Subcutaneous adipose tissue (tissue), 4 donors: ENCODE data around the gene ZNF678. TPM values are rescaled to one million over a fixed set of nuclear protein-coding genes. Genes with fewer than 3 reads are reported as not detected.

ENCODE experiments used
- total RNA-seq, 4 donors: library from RNA; depleted of rRNA; stranded (reverse); fragments of >200 nt; gene quantifications; one replicate each; pipeline ENCODE4 v1.1.0, GENCODE V29; 2016
- TF ChIP-seq, protein P1 (sequence below): fragments of 450-650 bp; IDR thresholded peaks from one replicate; pipeline ENCODE4 v1.5.1; 2016; ENCODE audit warnings: low read depth, mild to moderate bottlenecking, control low read depth, antibody characterized with exemption, moderate library complexity

Gene ZNF678
- total RNA-seq, 4 donors from 2014 or later = 5.4 to 14.0 (median 10.6) TPM

DNA sequence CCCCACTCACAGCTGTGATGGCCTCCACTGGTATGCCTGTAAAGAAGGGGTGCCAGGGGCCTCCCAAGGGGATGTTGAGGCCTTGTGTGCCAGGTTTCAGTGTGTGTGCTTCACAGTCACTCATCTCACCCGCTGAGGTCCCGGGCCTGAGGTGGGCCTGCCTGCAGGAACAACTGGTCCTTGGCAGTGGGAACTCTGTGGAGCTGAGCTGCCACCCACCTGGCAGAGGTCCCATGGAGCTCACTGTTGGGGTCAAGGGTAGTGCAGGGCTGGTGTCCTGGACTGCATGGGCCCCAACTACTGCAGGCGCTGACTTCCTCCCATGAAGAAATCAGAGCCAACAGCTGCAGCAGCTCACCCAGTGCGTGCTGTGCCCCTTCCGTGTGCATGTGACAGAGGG is 17.3 kb upstream of the ZNF678 start:
- TF ChIP-seq, protein P1, sequence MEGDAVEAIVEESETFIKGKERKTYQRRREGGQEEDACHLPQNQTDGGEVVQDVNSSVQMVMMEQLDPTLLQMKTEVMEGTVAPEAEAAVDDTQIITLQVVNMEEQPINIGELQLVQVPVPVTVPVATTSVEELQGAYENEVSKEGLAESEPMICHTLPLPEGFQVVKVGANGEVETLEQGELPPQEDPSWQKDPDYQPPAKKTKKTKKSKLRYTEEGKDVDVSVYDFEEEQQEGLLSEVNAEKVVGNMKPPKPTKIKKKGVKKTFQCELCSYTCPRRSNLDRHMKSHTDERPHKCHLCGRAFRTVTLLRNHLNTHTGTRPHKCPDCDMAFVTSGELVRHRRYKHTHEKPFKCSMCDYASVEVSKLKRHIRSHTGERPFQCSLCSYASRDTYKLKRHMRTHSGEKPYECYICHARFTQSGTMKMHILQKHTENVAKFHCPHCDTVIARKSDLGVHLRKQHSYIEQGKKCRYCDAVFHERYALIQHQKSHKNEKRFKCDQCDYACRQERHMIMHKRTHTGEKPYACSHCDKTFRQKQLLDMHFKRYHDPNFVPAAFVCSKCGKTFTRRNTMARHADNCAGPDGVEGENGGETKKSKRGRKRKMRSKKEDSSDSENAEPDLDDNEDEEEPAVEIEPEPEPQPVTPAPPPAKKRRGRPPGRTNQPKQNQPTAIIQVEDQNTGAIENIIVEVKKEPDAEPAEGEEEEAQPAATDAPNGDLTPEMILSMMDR = no peak

DNA sequence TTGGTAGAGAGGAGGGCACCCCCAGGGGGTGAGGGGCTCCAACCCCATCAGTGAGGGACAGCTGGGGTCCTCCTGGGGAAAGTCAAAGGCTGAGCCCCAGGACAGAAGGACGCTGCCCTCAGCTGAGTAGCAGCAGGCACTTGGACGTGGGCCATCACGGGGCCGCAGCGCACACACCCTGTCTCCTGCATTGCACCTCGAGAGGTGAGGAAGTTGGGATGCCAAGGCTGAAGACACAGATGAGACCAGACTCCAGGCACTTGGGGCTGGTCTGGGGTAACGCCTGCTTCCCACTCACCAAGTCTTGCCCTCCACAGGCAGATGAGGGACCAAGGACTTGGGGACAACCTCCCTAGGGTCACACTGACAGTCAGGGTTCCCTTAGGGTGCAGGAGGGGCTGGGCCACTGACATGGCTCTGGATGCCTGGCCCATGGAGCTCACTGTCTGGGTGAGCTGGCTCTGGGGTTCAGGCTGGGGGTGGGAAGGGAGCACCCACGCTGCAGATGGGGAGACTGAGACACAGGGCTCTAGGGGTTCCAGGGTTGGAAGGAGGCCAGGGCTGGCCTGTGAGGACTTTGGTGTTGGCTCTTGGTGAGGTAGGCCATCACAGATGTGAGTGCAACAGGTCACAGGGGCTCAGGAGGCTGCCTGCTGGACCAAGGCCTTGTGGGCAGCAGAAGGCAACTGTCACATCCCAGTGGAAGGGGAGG is 16.6 kb upstream of the ZNF678 start:
- TF ChIP-seq, protein P1 = no peak

DNA sequence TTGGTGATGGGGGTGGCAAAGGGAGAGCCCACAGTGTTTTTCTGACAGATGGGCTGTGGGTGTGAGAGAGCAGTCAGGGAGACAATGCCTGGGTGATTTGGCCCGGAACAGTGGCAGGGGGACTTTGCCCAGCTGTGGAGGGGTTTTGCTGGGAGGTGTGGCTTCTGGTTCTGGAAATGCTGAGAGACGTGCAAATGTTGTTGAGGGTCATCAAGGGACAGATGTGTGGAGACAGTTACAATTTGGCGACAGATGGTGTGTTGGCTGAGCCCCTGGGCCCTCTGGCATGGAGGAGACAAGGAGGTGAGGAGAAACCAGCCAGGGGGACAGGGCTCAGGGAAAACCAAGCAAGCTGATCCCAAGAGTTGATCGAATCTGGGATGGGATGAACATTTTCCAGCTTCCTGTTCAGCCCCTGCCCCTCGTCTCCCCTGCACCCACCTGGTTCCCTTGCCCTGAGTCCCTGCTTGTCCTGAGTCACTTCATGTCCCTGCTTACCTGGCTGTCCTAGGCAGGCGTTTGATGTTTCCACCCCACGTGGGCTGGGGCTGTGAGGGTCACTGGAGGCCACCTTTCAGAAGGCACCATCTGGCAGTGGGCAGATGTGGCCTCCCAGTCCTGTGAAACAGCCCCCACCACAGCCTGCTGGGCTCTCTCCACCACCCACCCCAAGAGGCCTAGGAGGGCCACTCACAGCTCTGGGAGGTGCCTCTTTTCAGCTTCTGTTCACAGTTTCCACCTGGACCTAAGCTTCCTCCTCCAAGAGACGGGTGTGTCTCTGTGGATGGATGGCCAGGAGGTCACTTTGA is 15.8 kb upstream of the ZNF678 start:
- TF ChIP-seq, protein P1 = no peak

DNA sequence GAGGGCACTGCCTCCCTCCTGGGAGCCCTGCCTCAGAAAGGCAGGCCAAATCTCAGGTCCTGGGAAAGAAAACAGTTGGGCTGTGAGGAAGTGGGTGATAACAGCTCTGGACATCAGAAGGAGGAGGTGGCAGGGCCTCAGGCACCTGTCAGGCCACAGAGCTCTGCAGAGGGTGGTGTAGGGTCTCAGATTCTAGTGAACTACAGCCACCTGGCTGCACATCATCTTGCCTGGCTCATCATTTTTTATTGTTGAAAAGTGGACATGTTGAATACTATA is 15.3 kb upstream of the ZNF678 start:
- TF ChIP-seq, protein P1 = no peak

DNA sequence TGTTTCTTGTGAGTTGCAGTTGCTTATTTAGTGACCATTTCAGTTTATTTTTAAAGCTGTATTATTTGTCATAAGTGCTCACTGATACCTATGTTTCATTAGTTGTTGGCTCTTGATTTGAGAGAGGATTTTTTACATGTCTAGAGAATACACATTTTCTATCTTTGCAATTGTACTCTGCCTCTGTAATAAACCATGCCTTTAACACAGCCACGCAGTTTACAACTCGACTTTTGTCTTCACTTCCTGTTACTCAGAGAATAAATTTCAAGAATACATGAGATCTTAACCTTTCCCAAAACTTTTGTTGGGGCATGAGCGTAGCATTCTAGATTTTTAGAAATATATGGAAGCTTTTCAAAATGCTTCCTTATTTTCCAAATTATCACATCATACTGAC is 14.9 kb upstream of the ZNF678 start:
- TF ChIP-seq, protein P1 = no peak

DNA sequence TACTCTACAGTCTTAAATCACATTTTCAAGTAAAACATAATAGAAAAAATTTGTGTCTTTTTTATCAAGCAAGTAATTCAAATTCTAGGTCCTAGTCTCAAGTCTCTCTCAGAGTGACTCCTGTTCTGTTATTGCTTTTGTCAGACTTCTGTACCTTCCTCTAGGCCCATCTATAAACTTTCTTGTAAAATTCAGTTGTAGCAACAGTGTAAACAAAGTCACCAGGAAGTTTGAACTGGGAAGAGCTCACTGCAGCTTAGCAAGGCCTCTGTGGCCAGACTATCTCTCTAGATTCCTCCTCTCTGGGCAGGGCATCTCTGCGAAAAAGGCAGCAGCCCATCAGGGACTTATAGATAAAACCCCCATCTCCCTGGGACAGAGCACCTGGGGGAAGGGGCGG is 13.5 kb upstream of the ZNF678 start:
- TF ChIP-seq, protein P1 = no peak

DNA sequence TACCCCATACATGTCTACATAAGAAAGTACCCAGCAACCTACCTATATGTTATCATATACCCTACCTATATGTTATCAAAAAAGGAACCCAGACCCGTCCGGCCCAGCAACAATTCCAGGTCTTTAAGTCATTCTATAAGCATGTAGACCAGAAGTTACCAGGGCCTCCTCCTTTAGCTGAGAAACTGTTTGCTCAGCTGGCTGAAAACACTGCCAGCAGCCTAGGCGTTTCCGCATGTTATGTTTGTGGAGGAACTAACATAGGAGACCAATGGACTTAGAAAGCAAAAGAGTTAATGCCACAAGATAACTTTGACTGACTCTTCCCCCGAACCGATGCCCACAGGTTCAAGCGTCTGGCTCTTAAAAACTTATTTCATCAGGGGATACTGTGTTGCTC is 7.1 kb upstream of the ZNF678 start:
- TF ChIP-seq, protein P1 = no peak
